Hepatocyte (in vitro differentiated cells): Measurements from ENCODE around the gene CEP95. TPM values are rescaled to one million over a fixed set of nuclear protein-coding genes. Genes with fewer than 3 reads are reported as not detected.

Experiments
- DNase-seq: peaks from one replicate; pipeline ENCODE4 v3.0.0-alpha.2; 2016; ENCODE audit warnings: low spot score
- H2AFZ ChIP-seq: fragments of 200-600 bp; sonication (generic); 2 replicates; pipeline ENCODE4 v1.6.0; 2016; ENCODE audit warnings: antibody characterized with exemption, mild to moderate bottlenecking
- H3K27ac ChIP-seq: fragments of 200-600 bp; sonication (generic); 2 replicates; pipeline ENCODE4 v1.5.1; 2016; ENCODE audit warnings: mild to moderate bottlenecking
- H3K27me3 ChIP-seq: fragments of 200-600 bp; sonication (generic); 2 replicates; pipeline ENCODE4 v1.6.1; 2016
- H3K36me3 ChIP-seq: fragments of 200-600 bp; sonication (generic); replicated peaks from 2 replicates; pipeline ENCODE4 v1.5.1; 2016; ENCODE audit warnings: low read depth; ENCODE audit not compliant: insufficient read depth
- H3K4me1 ChIP-seq: fragments of 200-600 bp; sonication (generic); 2 replicates; pipeline ENCODE4 v1.5.1; 2016; ENCODE audit warnings: mild to moderate bottlenecking, moderate library complexity; ENCODE audit not compliant: insufficient read depth
- H3K4me2 ChIP-seq: fragments of 200-600 bp; sonication (generic); 2 replicates; pipeline ENCODE4 v1.6.0; 2016
- H3K4me3 ChIP-seq: fragments of 200-600 bp; sonication (generic); 2 replicates; pipeline ENCODE4 v1.5.1; 2016; ENCODE audit warnings: mild to moderate bottlenecking
- H3K79me2 ChIP-seq: fragments of 200-600 bp; sonication (generic); 2 replicates; pipeline ENCODE4 v1.6.0; 2017; ENCODE audit warnings: mild to moderate bottlenecking
- H3K9me2 ChIP-seq: fragments of 200-600 bp; sonication (generic); replicated peaks from 2 replicates; pipeline ENCODE4 v1.6.0; 2017; ENCODE audit warnings: mild to moderate bottlenecking; ENCODE audit not compliant: insufficient read depth
- H3K9me3 ChIP-seq: fragments of 200-600 bp; sonication (generic); 2 replicates; pipeline ENCODE4 v1.5.1; 2016; ENCODE audit warnings: low read depth, mild to moderate bottlenecking
- H4K20me1 ChIP-seq: fragments of 200-600 bp; sonication (generic); 2 replicates; pipeline ENCODE4 v1.6.0; 2016; ENCODE audit warnings: mild to moderate bottlenecking; ENCODE audit not compliant: insufficient read depth, poor library complexity, severe bottlenecking
- CTCF ChIP-seq: fragments of 200-600 bp; sonication (generic); IDR thresholded peaks from 2 replicates; pipeline ENCODE4 v1.5.1; 2016; ENCODE audit warnings: antibody characterized with exemption, mild to moderate bottlenecking; ENCODE audit not compliant: poor library complexity
- EZH2 ChIP-seq: fragments of 200-600 bp; sonication (generic); IDR thresholded peaks from 2 replicates; pipeline ENCODE4 v1.6.1; 2016; ENCODE audit warnings: antibody characterized with exemption, mild to moderate bottlenecking, borderline replicate concordance
- EZH2phosphoT487 ChIP-seq: fragments of 200-600 bp; sonication (generic); IDR thresholded peaks from one replicate; pipeline ENCODE4 v1.6.1; 2018; ENCODE audit warnings: antibody characterized with exemption, mild to moderate bottlenecking, low read depth, moderate library complexity; ENCODE audit not compliant: unreplicated experiment, severe bottlenecking
- WGBS: methylation state at CpG from one replicate; pipeline ENCODE4 v1.1.6; 2016; ENCODE audit warnings: low lambda C conversion rate; ENCODE audit errors: missing lambda C conversion rate; 5-methylcytosine and 5-hydroxymethylcytosine counted together
- polyA plus RNA-seq: library from polyadenylated mRNA; unstranded; fragments of >200 nt; fragmentation: Nextera tagmentation; extraction: Ambion mirVana; gene quantifications from 2 replicates; pipeline ENCODE4 v1.2.1, GENCODE V29; 2016
- total RNA-seq: library from RNA; depleted of rRNA; stranded (reverse); fragments of >200 nt; gene quantifications from 2 replicates; pipeline ENCODE4 v1.2.3, GENCODE V29; 2014

Gene CEP95
- total and polyA plus RNA-seq, 2 experiments from 2014 or later = 25.8 to 42.8 TPM

- H3K4me3 ChIP-seq = no peak overlapping the region
- no peak overlapping the region for H2AFZ ChIP-seq
- no peaks in the 10 kb centered on the region for H3K36me3 ChIP-seq
- peaks cover 4% of the 10 kb centered on the region for H3K4me1 ChIP-seq
- peaks cover 69% of the 10 kb centered on the region for H3K79me2 ChIP-seq
- no peak overlapping the region for H3K27ac ChIP-seq
- no peak for DNase-seq
- H3K9me3 ChIP-seq = no peaks in the 10 kb centered on the region
- H3K4me2 ChIP-seq = peak overlapping the region; percentile 74
- WGBS = 79% methylated on average over 2 of the region's 2 CpGs
- peaks cover 55% of the 10 kb centered on the region for H4K20me1 ChIP-seq
- TF ChIP-seq CTCF (no peak), EZH2phosphoT487 (no peak), EZH2 (no peak)
- no peaks in the 10 kb centered on the region for H3K27me3 ChIP-seq
- H3K9me2 ChIP-seq = no peaks in the 10 kb centered on the region
These were observed 1.9 kb downstream of the CEP95 start for GRCh38 chr17:64508683-64509082.

GRCh38 chr17:64509179-64509578 lies 2.4 kb downstream of the CEP95 start:
- Histone ChIP-seq H3K4me3 (no peak overlapping the region), H3K79me2 (peaks cover 66% of the 10 kb centered on the region), H3K9me3 (no peaks in the 10 kb centered on the region), H3K27ac (no peak overlapping the region), H4K20me1 (peaks cover 50% of the 10 kb centered on the region), H3K36me3 (peaks cover 1% of the 10 kb centered on the region), H3K27me3 (no peaks in the 10 kb centered on the region), H3K4me2 (peak overlapping the region; percentile 74), H3K4me1 (no peaks in the 10 kb centered on the region), H2AFZ (no peak overlapping the region), H3K9me2 (no peaks in the 10 kb centered on the region)
- DNase-seq = no peak
- 92% methylated on average over 6 of the region's 6 CpGs for WGBS
- TF ChIP-seq EZH2 (no peak), CTCF (no peak), EZH2phosphoT487 (no peak)

GRCh38 chr17:64515419-64515818 lies 8.6 kb downstream of the CEP95 start:
- H3K27me3 ChIP-seq = no peaks in the 10 kb centered on the region
- H3K4me1 ChIP-seq = no peaks in the 10 kb centered on the region
- peaks cover 10% of the 10 kb centered on the region for H3K36me3 ChIP-seq
- no peak for TF ChIP-seq EZH2
- no peak for TF ChIP-seq EZH2phosphoT487
- TF ChIP-seq CTCF = no peak
- H3K79me2 ChIP-seq = peaks cover 47% of the 10 kb centered on the region
- H3K27ac ChIP-seq = no peak overlapping the region
- H3K9me2 ChIP-seq = no peaks in the 10 kb centered on the region
- WGBS = 94% methylated on average over 2 of the region's 2 CpGs
- H3K9me3 ChIP-seq = no peaks in the 10 kb centered on the region
- no peak for DNase-seq
- no peak overlapping the region for H3K4me3 ChIP-seq
- H3K4me2 ChIP-seq = no peak overlapping the region
- peaks cover 16% of the 10 kb centered on the region for H4K20me1 ChIP-seq
- H2AFZ ChIP-seq = no peak overlapping the region

- no peaks in the 10 kb centered on the region for H3K27me3 ChIP-seq
- H3K79me2 ChIP-seq = peaks cover 43% of the 10 kb centered on the region
- no peak for DNase-seq
- peaks cover 14% of the 10 kb centered on the region for H4K20me1 ChIP-seq
- H3K36me3 ChIP-seq = peaks cover 10% of the 10 kb centered on the region
- H3K27ac ChIP-seq = no peak overlapping the region
- no peak overlapping the region for H3K4me2 ChIP-seq
- no peak overlapping the region for H3K4me3 ChIP-seq
- WGBS = 93% methylated on average over 1 of the region's 1 CpG
- H3K9me2 ChIP-seq = no peaks in the 10 kb centered on the region
- no peak for TF ChIP-seq EZH2
- TF ChIP-seq CTCF = no peak
- no peak for TF ChIP-seq EZH2phosphoT487
- no peak overlapping the region for H2AFZ ChIP-seq
- no peaks in the 10 kb centered on the region for H3K9me3 ChIP-seq
- no peaks in the 10 kb centered on the region for H3K4me1 ChIP-seq
These were observed 9.1 kb downstream of the CEP95 start for GRCh38 chr17:64515829-64516228.
